Body of pancreas (tissue), 4 donors: ENCODE results near the gene WDR93.
"Not testable (repeated sequence)": the region's sequence is repeated elsewhere in the genome, so short reads cannot be mapped to it uniquely, and the experiment has no call there.

ENCODE experiments used
- POLR2A ChIP-seq, 3 donors: fragments of 450-650 bp; IDR thresholded peaks; one replicate each; pipeline ENCODE4 v1.6.1; 2016; ENCODE audit warnings: antibody characterized with exemption in 3 of 3, mild to moderate bottlenecking in 2 of 3
- TF ChIP-seq, protein P1 (sequence below), 7 experiments: fragments of 450-650 bp in 4 of 7; fragments of 200-600 bp in 3 of 7; sonication (generic) in 3 of 7; IDR thresholded peaks; one replicate each; pipeline ENCODE4 v1.5.1; 2016 to 2019; ENCODE audit warnings: antibody characterized with exemption in 7 of 7

DNA sequence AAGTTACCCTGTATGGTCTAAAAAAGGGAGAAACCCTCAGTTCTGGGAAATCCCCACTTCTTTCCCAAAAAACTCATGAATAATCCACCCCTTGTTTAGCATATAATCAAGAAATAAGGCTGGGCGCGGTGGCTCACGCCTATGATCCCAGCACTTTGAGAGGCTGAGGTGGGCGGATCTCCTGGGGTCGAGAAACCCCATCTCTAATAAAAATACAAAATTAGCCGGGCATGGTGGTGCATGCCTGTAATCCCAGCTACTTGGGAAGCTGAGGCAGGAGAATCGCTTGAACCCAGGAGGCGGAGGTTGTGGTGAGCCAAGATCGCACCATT lies 92.0 kb downstream of the WDR93 start:
- TF ChIP-seq, protein P1, sequence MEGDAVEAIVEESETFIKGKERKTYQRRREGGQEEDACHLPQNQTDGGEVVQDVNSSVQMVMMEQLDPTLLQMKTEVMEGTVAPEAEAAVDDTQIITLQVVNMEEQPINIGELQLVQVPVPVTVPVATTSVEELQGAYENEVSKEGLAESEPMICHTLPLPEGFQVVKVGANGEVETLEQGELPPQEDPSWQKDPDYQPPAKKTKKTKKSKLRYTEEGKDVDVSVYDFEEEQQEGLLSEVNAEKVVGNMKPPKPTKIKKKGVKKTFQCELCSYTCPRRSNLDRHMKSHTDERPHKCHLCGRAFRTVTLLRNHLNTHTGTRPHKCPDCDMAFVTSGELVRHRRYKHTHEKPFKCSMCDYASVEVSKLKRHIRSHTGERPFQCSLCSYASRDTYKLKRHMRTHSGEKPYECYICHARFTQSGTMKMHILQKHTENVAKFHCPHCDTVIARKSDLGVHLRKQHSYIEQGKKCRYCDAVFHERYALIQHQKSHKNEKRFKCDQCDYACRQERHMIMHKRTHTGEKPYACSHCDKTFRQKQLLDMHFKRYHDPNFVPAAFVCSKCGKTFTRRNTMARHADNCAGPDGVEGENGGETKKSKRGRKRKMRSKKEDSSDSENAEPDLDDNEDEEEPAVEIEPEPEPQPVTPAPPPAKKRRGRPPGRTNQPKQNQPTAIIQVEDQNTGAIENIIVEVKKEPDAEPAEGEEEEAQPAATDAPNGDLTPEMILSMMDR (IDR thresholded peaks at IDR 0.05) = not testable (repeated sequence)
- TF ChIP-seq POLR2A (IDR thresholded peaks at IDR 0.05) = not testable (repeated sequence)
